GM21381 (cell line): ENCODE measurements around the gene KIRREL3.

Experiments
- ATAC-seq: cut with Tn5 transposase; IDR thresholded peaks from one replicate; pipeline ENCODE4 v1.9.1; 2021; ENCODE audit warnings: mild to moderate bottlenecking, moderate library complexity; ENCODE audit not compliant: unreplicated experiment

Gene KIRREL3

DNA sequence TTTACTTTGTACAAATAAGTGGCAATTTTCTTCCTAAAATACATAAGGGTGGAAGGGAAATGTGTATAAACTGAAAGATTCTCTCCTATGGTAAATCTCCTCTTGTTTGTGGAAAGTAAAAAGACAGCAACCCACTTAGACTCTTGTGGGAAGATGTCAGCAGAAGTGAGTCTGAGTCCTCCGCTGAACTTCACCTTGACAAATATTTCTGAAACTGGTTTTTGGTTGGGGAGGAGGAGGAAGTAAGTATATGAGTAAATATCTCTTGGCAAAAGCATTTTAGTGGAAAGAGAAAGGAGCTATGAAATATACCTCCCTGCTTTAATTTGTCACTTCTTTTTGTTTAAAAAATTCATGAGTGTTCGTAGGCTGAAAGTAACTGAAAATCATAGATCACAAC, 196.2 kb downstream of the KIRREL3 start:
- ATAC-seq: no peak

DNA sequence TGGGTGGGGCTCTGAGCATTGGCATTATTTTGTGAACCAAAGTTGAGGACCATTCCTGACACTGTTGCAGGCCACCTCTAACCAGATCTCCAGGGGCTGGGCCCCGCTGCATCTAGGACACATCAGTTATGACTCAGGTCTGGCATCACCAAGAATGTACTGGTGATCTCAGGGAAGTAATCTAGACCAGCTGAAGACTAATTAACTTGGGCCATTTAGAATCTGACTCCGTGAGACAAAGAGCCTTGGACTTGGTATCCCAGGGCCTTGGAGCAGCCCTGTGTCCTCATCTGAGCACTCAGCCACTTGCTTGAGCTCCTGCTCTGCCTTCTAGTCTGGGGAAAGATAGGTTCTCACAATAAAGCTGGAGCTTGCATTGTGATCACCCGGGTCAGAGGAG, 200.6 kb downstream of the KIRREL3 start:
- no peak for ATAC-seq

DNA sequence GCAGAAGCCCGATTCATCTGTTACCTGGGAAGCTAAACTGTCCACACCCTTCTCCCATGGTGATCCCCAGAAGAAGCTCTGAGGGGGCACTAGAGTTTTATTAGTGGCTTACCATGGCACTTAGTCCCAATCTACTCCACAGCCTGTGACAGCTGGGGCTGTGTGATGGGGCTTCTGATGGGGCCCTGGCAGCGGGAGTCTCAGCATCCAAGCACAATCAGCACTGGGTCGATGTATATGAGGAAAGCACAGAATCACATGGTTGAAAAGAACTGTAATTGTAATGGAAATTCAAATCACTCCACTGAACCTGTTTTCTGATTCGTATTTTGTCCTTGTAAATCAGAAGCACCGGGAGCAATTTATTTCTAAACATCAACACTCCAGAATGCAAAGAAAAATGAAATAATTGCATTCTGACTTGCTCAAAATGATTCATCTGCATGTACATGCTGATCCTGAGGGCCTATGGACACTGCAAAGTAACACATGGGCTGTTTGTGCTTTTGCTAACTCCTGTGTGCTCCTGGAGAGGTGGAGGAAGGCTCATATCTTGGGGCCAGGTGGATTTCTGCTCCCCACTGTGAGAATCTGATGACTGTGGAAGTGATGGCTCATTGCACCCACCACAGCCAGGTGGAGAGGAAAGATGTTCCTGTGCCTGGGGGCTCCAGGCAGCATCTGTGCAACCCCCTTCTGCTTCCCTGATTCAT, 203.0 kb downstream of the KIRREL3 start:
- no peak for ATAC-seq

DNA sequence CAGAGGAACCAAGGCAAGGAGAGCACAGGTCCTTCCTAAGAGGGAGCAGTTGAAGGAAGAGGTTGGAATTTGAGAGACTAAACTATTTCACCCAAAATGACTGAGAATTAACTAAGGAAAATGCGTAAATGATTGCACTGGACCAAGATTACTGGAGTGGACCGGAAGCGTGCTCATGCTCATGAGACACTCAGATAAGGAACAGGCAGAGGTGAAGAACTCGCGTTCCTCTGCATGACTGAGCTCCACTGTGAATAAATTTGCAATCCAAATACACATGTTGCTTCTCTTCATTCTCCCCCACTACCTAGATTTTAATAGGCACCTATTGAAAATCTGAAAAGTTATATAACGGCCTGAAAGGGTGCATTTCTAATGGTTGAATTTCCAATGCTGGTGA, 207.0 kb downstream of the KIRREL3 start:
- no peak for ATAC-seq

DNA sequence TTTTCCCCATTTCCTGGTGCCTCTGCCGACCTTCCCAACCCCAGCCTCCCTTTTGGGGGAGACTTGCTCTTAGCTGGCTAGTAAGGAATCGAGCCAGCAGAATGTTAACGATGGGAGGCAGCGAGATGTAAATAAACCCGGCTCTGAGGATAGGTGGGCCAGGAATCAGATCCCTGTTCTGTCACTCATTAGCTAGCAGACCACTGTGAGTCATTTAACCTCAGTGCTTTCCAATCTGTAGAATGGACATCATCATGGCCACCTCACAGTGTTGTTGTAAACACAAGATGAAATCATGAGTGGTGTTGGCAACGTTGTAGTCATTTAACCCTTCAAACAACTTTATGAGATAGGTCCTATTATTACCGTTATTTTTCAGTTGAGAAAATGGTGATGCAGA, 208.6 kb downstream of the KIRREL3 start:
- ATAC-seq: no peak

GRCh38 chr11:126791446-126791845, 209.1 kb downstream of the KIRREL3 start:
- ATAC-seq: no peak

- no peak for ATAC-seq
Observed at GRCh38 chr11:126790550-126791081, 210.0 kb downstream of the KIRREL3 start.

GRCh38 chr11:126782810-126783209, 217.8 kb downstream of the KIRREL3 start:
- no peak for ATAC-seq

DNA sequence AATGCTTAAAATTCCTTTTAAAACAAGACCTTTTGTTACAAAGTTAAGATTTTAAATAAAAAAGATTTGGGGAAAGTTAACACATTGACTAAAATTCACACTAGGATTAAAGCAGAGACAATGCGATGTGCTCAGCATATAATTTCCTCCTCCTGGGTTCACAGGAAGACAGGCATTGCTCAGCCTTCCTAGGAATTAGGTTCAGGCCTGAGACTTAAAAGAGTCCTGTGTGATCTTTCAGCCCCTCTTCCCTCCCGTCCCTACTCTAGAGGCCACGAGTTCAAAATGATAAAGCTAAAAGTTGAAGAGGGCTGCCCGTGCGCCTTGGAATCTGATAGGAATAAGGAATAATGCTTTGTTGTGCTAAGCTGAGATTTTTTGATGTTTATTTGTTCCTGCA, 218.6 kb downstream of the KIRREL3 start:
- no peak for ATAC-seq

GRCh38 chr11:126776119-126776518, 224.5 kb downstream of the KIRREL3 start:
- ATAC-seq: no peak

DNA sequence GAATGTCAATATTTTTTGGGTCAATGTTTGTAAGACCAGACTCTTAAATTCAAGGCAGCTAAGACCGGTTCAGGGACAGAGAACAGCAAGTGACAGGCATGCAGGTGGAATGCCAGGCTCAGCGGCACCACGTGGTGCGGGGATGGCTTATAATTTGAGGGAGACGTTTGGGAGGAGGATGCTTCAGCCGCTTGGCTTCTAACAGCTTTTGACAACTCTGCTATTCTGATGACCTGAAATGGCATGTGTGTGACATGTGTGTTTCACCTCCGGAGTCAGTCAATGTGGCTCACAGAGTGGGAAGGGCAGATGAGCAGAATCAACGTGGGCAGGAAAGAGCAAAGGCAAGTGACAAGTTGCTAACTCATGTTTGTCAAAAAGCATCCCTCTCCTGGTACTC, 228.3 kb downstream of the KIRREL3 start:
- no peak for ATAC-seq

GRCh38 chr11:126768702-126769101, 231.9 kb downstream of the KIRREL3 start:
- no peak for ATAC-seq

GRCh38 chr11:126766440-126766839, 234.1 kb downstream of the KIRREL3 start:
- no peak for ATAC-seq

GRCh38 chr11:126765196-126765595, 235.4 kb downstream of the KIRREL3 start:
- no peak for ATAC-seq

GRCh38 chr11:126764231-126764630, 236.3 kb downstream of the KIRREL3 start:
- no peak for ATAC-seq

DNA sequence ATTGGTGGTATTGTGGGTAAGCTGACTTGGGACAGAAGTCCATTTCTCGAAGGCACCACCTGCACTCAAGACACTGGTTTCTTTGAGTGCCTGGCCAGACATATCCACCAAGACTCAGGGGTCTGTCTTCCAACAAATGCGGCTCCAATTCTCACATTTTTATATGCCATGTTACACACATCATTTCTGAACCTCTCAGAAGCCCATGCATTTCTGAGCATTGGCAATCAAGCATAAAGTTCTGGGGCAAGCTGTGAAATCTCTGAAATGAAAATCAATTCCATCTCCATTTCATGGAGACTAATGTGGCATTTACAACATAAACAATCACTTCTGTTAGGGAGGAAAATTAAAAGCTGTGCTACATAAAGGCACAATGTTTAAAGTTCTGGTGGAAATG, 243.7 kb downstream of the KIRREL3 start:
- ATAC-seq: no peak

DNA sequence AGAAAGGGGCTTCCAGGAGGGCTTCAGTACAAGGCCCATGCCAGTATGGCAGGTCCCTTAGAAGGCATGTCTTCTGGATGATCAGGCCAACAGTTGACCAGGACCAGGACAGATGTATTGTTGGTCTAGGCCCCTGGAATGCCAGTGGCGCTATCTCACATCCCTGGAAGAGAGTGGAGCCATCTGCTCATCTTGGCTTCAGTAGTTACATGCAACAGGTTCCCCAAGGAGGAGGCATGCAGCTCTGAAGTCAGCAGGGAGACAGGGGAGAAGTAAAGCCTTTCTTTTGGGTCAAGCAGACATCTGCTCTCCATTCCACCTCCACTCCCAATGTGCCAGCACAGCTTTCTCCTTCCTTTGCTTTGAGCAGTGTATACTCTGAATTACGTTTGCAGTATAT, 244.1 kb downstream of the KIRREL3 start:
- no peak for ATAC-seq

DNA sequence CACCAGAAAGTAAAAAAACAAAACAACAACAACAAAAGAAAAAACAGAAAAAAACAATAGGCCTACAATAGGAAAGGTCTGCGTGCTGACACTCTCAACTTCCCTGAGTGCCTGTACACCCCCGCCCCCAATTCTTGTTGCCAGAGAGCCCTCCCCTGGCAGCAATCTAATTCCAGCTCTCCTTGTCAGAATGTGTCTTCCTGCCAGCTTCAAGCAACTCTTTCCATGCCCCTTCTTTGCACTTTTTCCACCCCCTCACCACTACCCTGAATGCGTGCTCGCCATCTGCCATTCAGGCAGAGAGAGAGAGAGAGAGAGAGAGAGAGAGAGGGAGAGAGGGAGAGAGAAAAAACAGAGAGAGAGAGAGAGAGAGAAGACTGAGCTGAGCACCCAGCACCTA, 245.0 kb downstream of the KIRREL3 start:
- no peak for ATAC-seq

DNA sequence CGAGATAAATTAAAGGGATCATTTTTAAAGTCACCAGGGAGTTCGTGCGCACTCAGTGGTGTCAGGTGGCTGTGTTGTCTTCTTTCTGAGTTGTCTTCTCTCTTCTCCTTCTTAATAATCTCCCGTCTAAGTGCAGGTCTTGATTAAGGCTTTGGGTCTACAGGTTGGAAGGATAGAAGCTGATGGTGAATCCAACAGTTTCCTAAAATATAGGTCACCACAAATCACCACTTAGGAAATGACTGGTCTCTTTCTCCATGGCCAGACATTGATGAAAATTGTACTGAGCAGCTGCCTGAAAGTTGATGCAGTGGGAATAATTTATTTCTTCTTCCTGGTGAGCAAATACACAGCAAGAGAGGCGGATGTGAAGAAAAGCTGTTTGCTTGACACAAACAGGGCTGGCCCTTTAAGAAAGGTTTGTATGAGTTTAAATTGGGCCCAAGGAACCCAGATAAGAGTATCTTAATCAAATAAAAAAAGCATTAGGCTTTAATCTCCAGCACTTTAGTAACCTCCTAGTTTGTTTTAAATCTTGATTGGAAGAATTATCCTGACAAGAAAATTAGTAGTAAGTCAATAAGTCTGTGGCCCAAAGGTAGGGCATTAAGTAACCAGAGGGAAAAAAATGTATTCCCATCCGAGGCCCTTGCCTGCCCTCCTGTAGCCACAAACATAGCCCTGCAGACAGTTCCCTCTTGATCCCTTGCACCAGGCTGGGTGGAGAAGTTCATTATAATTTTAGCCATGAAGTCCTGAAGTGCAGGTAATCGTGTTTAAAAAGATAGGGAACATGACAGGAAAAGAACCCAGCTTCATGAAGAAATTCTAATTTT, 245.8 kb downstream of the KIRREL3 start:
- ATAC-seq: no peak

DNA sequence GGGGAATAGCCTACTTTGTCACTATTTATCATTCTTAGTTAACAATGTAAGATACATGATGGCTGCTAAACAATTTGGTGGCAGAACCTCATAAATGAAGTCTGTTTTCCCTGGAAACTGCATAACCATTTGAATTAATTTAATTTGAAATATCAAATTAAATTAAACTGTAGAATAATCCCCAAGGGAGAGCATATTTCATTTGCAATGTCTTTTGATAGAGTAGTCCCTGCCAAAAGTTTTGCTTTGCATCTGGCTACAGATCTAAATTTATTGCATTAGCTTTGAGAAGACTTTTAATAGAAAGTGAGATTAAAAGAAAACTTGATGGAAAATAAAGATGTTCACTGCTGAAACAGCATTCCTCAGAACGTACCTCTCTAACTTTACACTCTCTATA, 246.6 kb downstream of the KIRREL3 start:
- ATAC-seq: no peak

DNA sequence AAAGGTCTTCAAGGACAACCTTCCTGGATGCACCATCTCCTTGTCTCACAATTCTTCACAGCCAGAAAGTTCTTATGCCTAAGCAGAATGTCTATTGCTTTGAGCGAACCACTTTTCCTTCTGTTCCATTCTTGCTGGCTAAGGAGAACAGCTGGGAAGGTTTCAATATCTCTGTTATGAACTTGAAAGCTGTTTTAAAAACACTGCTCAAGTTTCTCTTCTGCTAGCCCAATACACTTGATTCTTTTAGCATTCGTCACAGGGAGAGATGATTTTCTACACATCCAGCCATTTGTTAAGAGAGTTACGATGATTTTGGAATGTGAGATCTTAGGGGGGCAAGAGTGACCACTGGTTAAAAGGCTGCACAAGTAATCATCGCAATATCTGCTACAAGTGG, 249.3 kb downstream of the KIRREL3 start:
- no peak for ATAC-seq

GRCh38 chr11:126748793-126749192, 251.8 kb downstream of the KIRREL3 start:
- no peak for ATAC-seq
